NB4 (cell line): ENCODE data around the gene TSKU.

Experiments
- MYC ChIP-seq: IDR thresholded peaks from 2 replicates; pipeline ENCODE4 v1.6.1; 2011; ENCODE audit warnings: low read depth, low read length
- POLR2A ChIP-seq: IDR thresholded peaks from 2 replicates; pipeline ENCODE4 v1.6.1; 2011; ENCODE audit warnings: mild to moderate bottlenecking; ENCODE audit not compliant: insufficient read length; ENCODE audit errors: extremely low read depth
- TF ChIP-seq, protein P1 (sequence below): IDR thresholded peaks from one replicate; pipeline ENCODE4 v1.5.1; 2012; ENCODE audit warnings: low read depth, low read length
- TF ChIP-seq, protein P2 (sequence below): IDR thresholded peaks from 2 replicates; pipeline ENCODE4 v1.6.1; 2011; ENCODE audit warnings: low read depth, low read length

DNA sequence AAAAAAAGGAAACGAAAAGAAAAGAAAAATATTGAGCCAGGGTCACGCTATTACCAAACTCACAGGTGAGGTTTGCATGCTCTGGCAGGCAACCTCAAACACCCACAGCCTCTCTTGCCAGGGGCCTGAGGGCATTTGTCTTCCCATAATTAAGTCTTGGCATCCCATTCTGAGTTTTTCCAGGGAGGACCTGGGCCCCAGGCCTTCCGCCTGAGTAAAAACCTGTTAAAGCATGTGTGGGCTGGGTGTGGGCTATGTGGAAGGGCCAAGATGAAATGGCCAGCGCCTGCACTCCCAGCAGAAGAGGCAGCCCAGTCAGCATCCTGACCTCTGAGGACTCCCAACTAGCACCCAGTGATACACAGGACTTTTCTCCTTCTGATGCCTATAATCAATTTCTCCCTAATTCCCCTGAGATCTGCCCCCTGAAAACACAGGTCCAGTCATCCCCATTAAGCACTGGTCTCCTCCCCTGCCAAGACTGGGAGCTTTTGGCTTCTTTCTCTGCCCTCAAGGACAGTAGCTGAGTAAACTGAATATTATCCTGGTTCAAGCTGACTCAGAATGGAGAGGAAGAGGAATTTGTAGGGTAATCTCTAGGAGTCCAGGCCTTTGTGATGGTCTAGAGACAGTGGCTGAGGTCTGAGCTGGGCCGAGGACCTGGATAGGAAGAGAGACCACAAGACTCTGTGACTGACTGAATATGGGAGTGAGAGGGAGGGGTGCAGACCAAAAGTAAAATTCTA lies 42.0 kb downstream of the TSKU start:
- TF ChIP-seq POLR2A: no peak
- TF ChIP-seq, protein P1, sequence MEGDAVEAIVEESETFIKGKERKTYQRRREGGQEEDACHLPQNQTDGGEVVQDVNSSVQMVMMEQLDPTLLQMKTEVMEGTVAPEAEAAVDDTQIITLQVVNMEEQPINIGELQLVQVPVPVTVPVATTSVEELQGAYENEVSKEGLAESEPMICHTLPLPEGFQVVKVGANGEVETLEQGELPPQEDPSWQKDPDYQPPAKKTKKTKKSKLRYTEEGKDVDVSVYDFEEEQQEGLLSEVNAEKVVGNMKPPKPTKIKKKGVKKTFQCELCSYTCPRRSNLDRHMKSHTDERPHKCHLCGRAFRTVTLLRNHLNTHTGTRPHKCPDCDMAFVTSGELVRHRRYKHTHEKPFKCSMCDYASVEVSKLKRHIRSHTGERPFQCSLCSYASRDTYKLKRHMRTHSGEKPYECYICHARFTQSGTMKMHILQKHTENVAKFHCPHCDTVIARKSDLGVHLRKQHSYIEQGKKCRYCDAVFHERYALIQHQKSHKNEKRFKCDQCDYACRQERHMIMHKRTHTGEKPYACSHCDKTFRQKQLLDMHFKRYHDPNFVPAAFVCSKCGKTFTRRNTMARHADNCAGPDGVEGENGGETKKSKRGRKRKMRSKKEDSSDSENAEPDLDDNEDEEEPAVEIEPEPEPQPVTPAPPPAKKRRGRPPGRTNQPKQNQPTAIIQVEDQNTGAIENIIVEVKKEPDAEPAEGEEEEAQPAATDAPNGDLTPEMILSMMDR: no peak
- no peak for TF ChIP-seq MYC
- TF ChIP-seq, protein P2, sequence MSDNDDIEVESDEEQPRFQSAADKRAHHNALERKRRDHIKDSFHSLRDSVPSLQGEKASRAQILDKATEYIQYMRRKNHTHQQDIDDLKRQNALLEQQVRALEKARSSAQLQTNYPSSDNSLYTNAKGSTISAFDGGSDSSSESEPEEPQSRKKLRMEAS: no peak
